Uterus (tissue), 4 donors: ENCODE results near the gene SMOC2. TPM values are rescaled to one million over a fixed set of nuclear protein-coding genes. Genes with fewer than 3 reads are reported as not detected.

Source experiments
- DNase-seq, 2 donors: peaks; one replicate each; pipeline ENCODE4 v3.0.0-alpha.2; 2019 to 2020
- H3K27ac ChIP-seq, 2 donors: fragments of 200-600 bp; sonication (generic); 1 replicate in 1 of 2; 2 replicates in 1 of 2; pipeline ENCODE4 v1.5.1; 2016 to 2018
- H3K27me3 ChIP-seq, 2 donors: fragments of 200-600 bp; sonication (generic); one replicate each; pipeline ENCODE4 v1.5.1; 2018 to 2019; ENCODE audit warnings: control low read depth in 1 of 2
- H3K36me3 ChIP-seq, 2 donors: fragments of 200-600 bp; sonication (generic); one replicate each; pipeline ENCODE4 v1.5.1; 2019; ENCODE audit warnings: control low read depth in 1 of 2
- H3K4me1 ChIP-seq, 2 donors: fragments of 200-600 bp; sonication (generic); one replicate each; pipeline ENCODE4 v1.5.1; 2018 to 2019; ENCODE audit warnings: control low read depth in 1 of 2
- H3K4me3 ChIP-seq, 2 donors: fragments of 200-600 bp; sonication (generic); 1 replicate in 1 of 2; 2 replicates in 1 of 2; pipeline ENCODE4 v1.5.1; 2018 to 2019; ENCODE audit warnings: mild to moderate bottlenecking in 1 of 2
- H3K9me3 ChIP-seq, 2 donors: fragments of 200-600 bp; sonication (generic); one replicate each; pipeline ENCODE4 v1.5.1; 2019; ENCODE audit warnings: control low read depth in 1 of 2
- CTCF ChIP-seq, 4 experiments: fragments of 200-600 bp in 2 of 4; fragments of 450-650 bp in 2 of 4; sonication (generic) in 2 of 4; IDR thresholded peaks; one replicate each; pipeline ENCODE4 v1.5.1; 2016 to 2019; ENCODE audit warnings: antibody characterized with exemption in 4 of 4, mild to moderate bottlenecking in 2 of 4, moderate library complexity in 1 of 4
- POLR2A ChIP-seq, 2 donors: fragments of 450-650 bp; IDR thresholded peaks; one replicate each; pipeline ENCODE4 v1.6.1; 2016; ENCODE audit warnings: antibody characterized with exemption in 2 of 2, mild to moderate bottlenecking in 1 of 2, moderate library complexity in 1 of 2
- intact Hi-C: fragments of 100-400 bp; cut with DNase I; formaldehyde crosslinking; loops from one replicate; pipeline ENCODE4 v1.15.1; 2023; ENCODE audit warnings: low total_unique reads
- total RNA-seq, 4 donors: library from RNA; depleted of rRNA in 3 of 4; stranded (reverse); fragments of >200 nt in 3 of 4; gene quantifications; one replicate each; pipeline versions ENCODE4 v1.1.0 to v1.2.4, GENCODE V29; 2014 to 2023
- donor health status: DM: yes; HTN: yes; CAD: no.

The SMOC2 gene
- total RNA-seq, 4 donors from 2014 or later, result 98.2 to 139 (median 121) TPM

GRCh38 chr6:168616816-168617765, 176.1 kb downstream of the SMOC2 start:
- DNase-seq, result no peak
- intact Hi-C loops, result no loop called here
- H3K27ac ChIP-seq, result peak overlapping the region in 1 of 2 donors; percentile 9

GRCh38 chr6:168618546-168619315, 177.7 kb downstream of the SMOC2 start:
- Histone ChIP-seq H3K36me3 (no peaks in the 10 kb centered on the region), H3K27me3 (no peaks in the 10 kb centered on the region), H3K4me3 (no peak overlapping the region), H3K27ac (no peak overlapping the region), H3K9me3 (no peaks in the 10 kb centered on the region), H3K4me1 (no peaks in the 10 kb centered on the region)
- intact Hi-C loops, result no loop called here
- no peak for DNase-seq
- no peak for TF ChIP-seq CTCF (IDR thresholded peaks at IDR 0.05)
- no peak for TF ChIP-seq POLR2A (IDR thresholded peaks at IDR 0.05)

More at GRCh38 chr6:168616816-168617765, 176.1 kb downstream of the SMOC2 start:
- Histone ChIP-seq H3K9me3 (no peaks in the 10 kb centered on the region), H3K27me3 (no peaks in the 10 kb centered on the region), H3K4me3 (no peak overlapping the region), H3K36me3 (no peaks in the 10 kb centered on the region), H3K4me1 (no peaks in the 10 kb centered on the region)
- TF ChIP-seq CTCF (IDR thresholded peaks at IDR 0.05) (peak in 2 of 4 experiments; percentile 7 to 10), POLR2A (IDR thresholded peaks at IDR 0.05) (no peak)

- intact Hi-C loops, result no loop called here
- Histone ChIP-seq H3K4me3 (no peak overlapping the region), H3K4me1 (no peaks in the 10 kb centered on the region), H3K36me3 (no peaks in the 10 kb centered on the region), H3K27ac (no peak overlapping the region), H3K27me3 (no peaks in the 10 kb centered on the region), H3K9me3 (no peaks in the 10 kb centered on the region)
- no peak for DNase-seq
- no peak for TF ChIP-seq POLR2A (IDR thresholded peaks at IDR 0.05)
- TF ChIP-seq CTCF (IDR thresholded peaks at IDR 0.05), result no peak
These were observed 178.8 kb downstream of the SMOC2 start for GRCh38 chr6:168619560-168620314.

GRCh38 chr6:168620578-168620977, 179.6 kb downstream of the SMOC2 start:
- Histone ChIP-seq H3K27ac (no peak overlapping the region), H3K27me3 (no peaks in the 10 kb centered on the region), H3K9me3 (no peaks in the 10 kb centered on the region), H3K4me1 (no peaks in the 10 kb centered on the region), H3K36me3 (no peaks in the 10 kb centered on the region), H3K4me3 (no peak overlapping the region)
- TF ChIP-seq POLR2A (IDR thresholded peaks at IDR 0.05) (no peak), CTCF (IDR thresholded peaks at IDR 0.05) (no peak)
- intact Hi-C loops, result no loop called here
- DNase-seq, result no peak
